Lower leg skin (tissue), 3 donors: ENCODE measurements around the gene HSFX3.

Experiments used
- POLR2A ChIP-seq, 2 donors: fragments of 450-650 bp; IDR thresholded peaks; one replicate each; pipeline ENCODE4 v1.6.1; 2016 to 2017; ENCODE audit warnings: antibody characterized with exemption in 2 of 2, mild to moderate bottlenecking in 1 of 2, moderate library complexity in 1 of 2
- TF ChIP-seq, protein P1 (sequence below), 3 donors: fragments of 450-650 bp; IDR thresholded peaks; one replicate each; pipeline ENCODE4 v1.5.1; 2016; ENCODE audit warnings: antibody characterized with exemption in 3 of 3, mild to moderate bottlenecking in 3 of 3, moderate library complexity in 2 of 3

DNA sequence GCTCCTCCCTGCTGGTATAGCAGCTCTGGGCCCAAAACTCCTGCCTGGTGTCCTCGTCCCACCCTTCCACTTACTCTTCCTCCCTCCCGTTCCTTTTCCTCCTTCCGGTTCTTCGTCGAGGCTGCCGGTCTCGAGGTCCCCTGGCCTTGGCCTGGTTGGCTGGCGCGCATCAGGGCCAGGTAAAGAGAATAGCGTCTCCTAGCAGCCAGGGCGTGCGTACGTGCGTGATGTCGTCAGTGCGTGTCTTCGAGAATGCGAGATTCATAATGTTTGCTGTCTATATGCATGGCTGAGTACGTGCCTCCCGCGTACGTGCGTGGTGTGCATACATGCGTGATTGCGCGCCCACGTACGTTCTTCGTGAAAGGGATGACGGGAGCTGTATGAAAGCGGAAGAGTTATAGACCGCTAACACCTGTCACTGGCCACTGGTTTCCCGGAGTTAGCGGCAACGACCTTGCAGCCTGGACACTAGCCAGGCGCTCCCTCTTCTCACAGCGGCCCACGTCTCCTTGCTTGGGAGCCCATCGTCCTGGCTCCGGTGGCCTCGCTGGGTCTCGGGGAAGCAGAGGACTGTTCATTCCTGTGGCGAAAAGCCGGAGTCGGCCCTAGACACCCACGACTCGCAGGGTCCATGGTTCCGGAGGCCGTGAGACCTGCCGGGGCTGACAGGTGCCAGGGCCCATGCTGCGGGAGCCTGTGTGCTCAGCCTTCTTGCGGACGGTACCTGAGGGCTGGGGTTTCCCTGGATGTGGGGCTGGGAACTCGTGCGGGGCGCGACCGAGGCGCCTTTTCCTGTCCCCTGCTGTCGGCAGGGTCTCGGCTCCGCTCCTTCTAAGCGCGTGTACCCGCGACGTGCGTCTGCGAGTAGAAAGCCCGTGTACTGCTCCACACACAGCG, 8.9 kb downstream of the HSFX3 start, which contains the start of gene EOLA1:
- TF ChIP-seq, protein P1, sequence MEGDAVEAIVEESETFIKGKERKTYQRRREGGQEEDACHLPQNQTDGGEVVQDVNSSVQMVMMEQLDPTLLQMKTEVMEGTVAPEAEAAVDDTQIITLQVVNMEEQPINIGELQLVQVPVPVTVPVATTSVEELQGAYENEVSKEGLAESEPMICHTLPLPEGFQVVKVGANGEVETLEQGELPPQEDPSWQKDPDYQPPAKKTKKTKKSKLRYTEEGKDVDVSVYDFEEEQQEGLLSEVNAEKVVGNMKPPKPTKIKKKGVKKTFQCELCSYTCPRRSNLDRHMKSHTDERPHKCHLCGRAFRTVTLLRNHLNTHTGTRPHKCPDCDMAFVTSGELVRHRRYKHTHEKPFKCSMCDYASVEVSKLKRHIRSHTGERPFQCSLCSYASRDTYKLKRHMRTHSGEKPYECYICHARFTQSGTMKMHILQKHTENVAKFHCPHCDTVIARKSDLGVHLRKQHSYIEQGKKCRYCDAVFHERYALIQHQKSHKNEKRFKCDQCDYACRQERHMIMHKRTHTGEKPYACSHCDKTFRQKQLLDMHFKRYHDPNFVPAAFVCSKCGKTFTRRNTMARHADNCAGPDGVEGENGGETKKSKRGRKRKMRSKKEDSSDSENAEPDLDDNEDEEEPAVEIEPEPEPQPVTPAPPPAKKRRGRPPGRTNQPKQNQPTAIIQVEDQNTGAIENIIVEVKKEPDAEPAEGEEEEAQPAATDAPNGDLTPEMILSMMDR (IDR thresholded peaks at IDR 0.05): no peak
- TF ChIP-seq POLR2A (IDR thresholded peaks at IDR 0.05): no peak
